C4-2B (cell line): ENCODE data around the gene GLCCI1.

Source experiments
- CTCF ChIP-seq: fragments of 450-650 bp; conservative IDR thresholded peaks from 2 replicates; pipeline ENCODE4 v1.5.1; 2017; ENCODE audit warnings: mild to moderate bottlenecking
- ZFX ChIP-seq: fragments of 450-650 bp; IDR thresholded peaks from 2 replicates; pipeline ENCODE4 v1.6.1; 2017

DNA sequence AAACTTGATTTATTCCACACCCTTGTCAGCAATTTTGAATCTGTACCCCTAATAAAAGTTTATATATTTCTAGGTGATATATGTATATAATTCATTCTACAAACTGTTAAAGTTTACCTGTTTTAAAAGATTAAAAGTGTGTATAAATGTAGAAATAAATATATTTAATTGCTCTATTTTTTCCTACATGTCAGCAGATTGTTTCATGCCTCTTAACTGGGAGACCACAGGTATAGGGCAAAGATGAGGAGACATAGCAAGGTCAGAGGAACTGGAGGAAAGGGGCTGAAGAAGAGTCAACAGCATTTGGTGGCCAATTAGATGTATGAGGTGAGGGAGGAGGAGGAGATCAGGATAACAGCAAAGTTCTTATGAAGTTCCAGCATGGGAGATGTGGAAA lies 109.8 kb downstream of the GLCCI1 start:
- TF ChIP-seq CTCF, result no peak
- no peak for TF ChIP-seq ZFX
